GM23248 (cell line): Measurements from ENCODE around the gene TTC4. TPM values are rescaled to one million over a fixed set of nuclear protein-coding genes. Genes with fewer than 3 reads are reported as not detected.

Source experiments
- DNase-seq: peaks from one replicate; pipeline ENCODE4 v3.0.0-alpha.2; 2015
- H2AFZ ChIP-seq: fragments of 200-600 bp; sonication (generic); 2 replicates; pipeline ENCODE4 v1.6.1; 2016; ENCODE audit warnings: antibody characterized with exemption
- H3F3A ChIP-seq: fragments of 200-600 bp; sonication (generic); 2 replicates; pipeline ENCODE4 v1.6.1; 2016; ENCODE audit warnings: mild to moderate bottlenecking, antibody characterized with exemption, mixed run types; ENCODE audit not compliant: insufficient read depth
- H3K27ac ChIP-seq: fragments of 200-600 bp; sonication (generic); 2 replicates; pipeline ENCODE4 v1.5.1; 2016; ENCODE audit warnings: mild to moderate bottlenecking
- H3K27me3 ChIP-seq: fragments of 200-600 bp; sonication (generic); replicated peaks from 2 replicates; pipeline ENCODE4 v1.6.1; 2016; ENCODE audit warnings: mild to moderate bottlenecking; ENCODE audit not compliant: insufficient read depth
- H3K36me3 ChIP-seq: fragments of 200-600 bp; sonication (generic); 2 replicates; pipeline ENCODE4 v1.6.1; 2016; ENCODE audit warnings: low read depth, mild to moderate bottlenecking
- H3K4me1 ChIP-seq: fragments of 200-600 bp; sonication (generic); 2 replicates; pipeline ENCODE4 v1.6.1; 2016; ENCODE audit warnings: mild to moderate bottlenecking; ENCODE audit not compliant: insufficient read depth
- H3K4me2 ChIP-seq: fragments of 200-600 bp; sonication (generic); one replicate; pipeline ENCODE4 v1.6.1; 2016; ENCODE audit warnings: mild to moderate bottlenecking; ENCODE audit not compliant: unreplicated experiment
- H3K4me3 ChIP-seq: fragments of 200-600 bp; sonication (generic); 2 replicates; pipeline ENCODE4 v1.5.1; 2016; ENCODE audit warnings: mild to moderate bottlenecking
- H3K79me2 ChIP-seq: fragments of 200-600 bp; sonication (generic); 2 replicates; pipeline ENCODE4 v1.6.1; 2016; ENCODE audit warnings: mild to moderate bottlenecking; ENCODE audit not compliant: insufficient read depth
- H3K9ac ChIP-seq: fragments of 200-600 bp; sonication (generic); 2 replicates; pipeline ENCODE4 v1.6.1; 2016; ENCODE audit warnings: mild to moderate bottlenecking
- H3K9me2 ChIP-seq: fragments of 200-600 bp; sonication (generic); 2 replicates; pipeline ENCODE4 v1.6.1; 2016; ENCODE audit warnings: mixed run types, mild to moderate bottlenecking, moderate library complexity; ENCODE audit not compliant: insufficient read depth
- H3K9me3 ChIP-seq: fragments of 200-600 bp; sonication (generic); one replicate; pipeline ENCODE4 v1.6.1; 2017; ENCODE audit warnings: low read depth
- H4K20me1 ChIP-seq: fragments of 200-600 bp; sonication (generic); 2 replicates; pipeline ENCODE4 v1.6.0; 2016; ENCODE audit not compliant: insufficient read depth
- EZH2 ChIP-seq: fragments of 200-600 bp; sonication (generic); IDR thresholded peaks from 2 replicates; pipeline ENCODE4 v1.6.1; 2018; ENCODE audit warnings: antibody characterized with exemption, mild to moderate bottlenecking; ENCODE audit not compliant: insufficient read depth, poor library complexity, severe bottlenecking
- EZH2phosphoT487 ChIP-seq: fragments of 200-600 bp; sonication (generic); IDR thresholded peaks from 2 replicates; pipeline ENCODE4 v1.6.1; 2018; ENCODE audit warnings: antibody characterized with exemption, moderate library complexity, mild to moderate bottlenecking, low read depth; ENCODE audit not compliant: insufficient read depth
- WGBS, 2 experiments: methylation state at CpG; one replicate each; pipeline ENCODE4 v1.1.6; 2015 to 2017; ENCODE audit warnings: low lambda C conversion rate in 2 of 2, low coverage in 1 of 2; ENCODE audit errors: missing lambda C conversion rate in 2 of 2; 5-methylcytosine and 5-hydroxymethylcytosine counted together
- in situ Hi-C: fragments of 300-500 bp; cut with MboI; formaldehyde crosslinking; loops from 2 replicates; pipeline ENCODE4 v1.15.0; 2020
- polyA plus RNA-seq: library from polyadenylated mRNA; unstranded; fragments of >200 nt; fragmentation: Nextera tagmentation; extraction: Ambion mirVana; gene quantifications from 2 replicates; pipeline ENCODE4 v1.2.1, GENCODE V29; 2016
- total RNA-seq: library from RNA; depleted of rRNA; stranded (reverse); fragments of >200 nt; shearing (Covaris generic); gene quantifications from 2 replicates; pipeline ENCODE4 v1.2.3, GENCODE V29; 2014

Gene TTC4
- total and polyA plus RNA-seq, 2 experiments from 2014 or later = 24.2 to 27.1 TPM

- Histone ChIP-seq H3K79me2 (no peaks in the 10 kb centered on the region), H3K9me3 (no peaks in the 10 kb centered on the region), H3K4me2 (no peak overlapping the region), H2AFZ (no peak overlapping the region), H4K20me1 (no peaks in the 10 kb centered on the region), H3K27ac (no peak overlapping the region), H3K4me3 (no peak overlapping the region), H3K9me2 (no peaks in the 10 kb centered on the region), H3K4me1 (no peaks in the 10 kb centered on the region), H3F3A (no peaks in the 10 kb centered on the region), H3K9ac (no peak overlapping the region), H3K27me3 (no peaks in the 10 kb centered on the region), H3K36me3 (no peaks in the 10 kb centered on the region)
- TF ChIP-seq EZH2phosphoT487 (no peak), EZH2 (no peak)
- DNase-seq = no peak
- 78 to 80% methylated on average over 14 of the region's 14 CpGs for WGBS, 2 experiments
- in situ Hi-C loops = no loop called here
These were observed 32.6 kb downstream of the TTC4 start for GRCh38 chr1:54748094-54748835.

- 63 to 72% methylated on average over 6 of the region's 6 CpGs for WGBS, 2 experiments
- Histone ChIP-seq H3K27ac (no peak overlapping the region), H3K36me3 (no peaks in the 10 kb centered on the region), H3K9me2 (no peaks in the 10 kb centered on the region), H2AFZ (no peak overlapping the region), H3K4me2 (no peak overlapping the region), H4K20me1 (no peaks in the 10 kb centered on the region), H3K9ac (no peak overlapping the region), H3K9me3 (no peaks in the 10 kb centered on the region), H3K79me2 (no peaks in the 10 kb centered on the region), H3K27me3 (no peaks in the 10 kb centered on the region), H3F3A (no peaks in the 10 kb centered on the region), H3K4me3 (no peak overlapping the region), H3K4me1 (no peaks in the 10 kb centered on the region)
- in situ Hi-C loops = no loop called here
- TF ChIP-seq EZH2 (no peak), EZH2phosphoT487 (no peak)
- DNase-seq = no peak
These were observed 34.9 kb downstream of the TTC4 start for GRCh38 chr1:54750596-54750995.

GRCh38 chr1:54751426-54751825 is 35.8 kb downstream of the TTC4 start:
- no peak overlapping the region for H2AFZ ChIP-seq
- in situ Hi-C loops = no loop called here

GRCh38 chr1:54754045-54754444 is 38.4 kb downstream of the TTC4 start:
- Histone ChIP-seq H3K9me2 (no peaks in the 10 kb centered on the region), H3K27ac (no peak overlapping the region), H3K4me1 (no peaks in the 10 kb centered on the region), H3K27me3 (no peaks in the 10 kb centered on the region), H3K79me2 (no peaks in the 10 kb centered on the region), H3K9me3 (no peaks in the 10 kb centered on the region), H3F3A (no peaks in the 10 kb centered on the region), H3K4me2 (no peak overlapping the region), H4K20me1 (no peaks in the 10 kb centered on the region), H2AFZ (no peak overlapping the region), H3K9ac (no peak overlapping the region), H3K36me3 (0 out of 2 replicates have a peak, but pooled peaks cover 2% of the 10 kb centered on the region), H3K4me3 (no peak overlapping the region)
- in situ Hi-C loops = no loop called here
- no peak for DNase-seq
- WGBS, 2 experiments = 92 to 95% methylated on average over 16 to 22 of the region's 22 CpGs
- no peak for TF ChIP-seq EZH2
- TF ChIP-seq EZH2phosphoT487 = no peak

More at GRCh38 chr1:54751426-54751825, 35.8 kb downstream of the TTC4 start:
- no peaks in the 10 kb centered on the region for H3K36me3 ChIP-seq
- no peaks in the 10 kb centered on the region for H3K27me3 ChIP-seq
- TF ChIP-seq EZH2phosphoT487 (no peak), EZH2 (no peak)
- no peak overlapping the region for H3K4me2 ChIP-seq
- no peaks in the 10 kb centered on the region for H3K4me1 ChIP-seq
- H3K9me3 ChIP-seq = no peaks in the 10 kb centered on the region
- H4K20me1 ChIP-seq = no peaks in the 10 kb centered on the region
- no peak overlapping the region for H3K4me3 ChIP-seq
- H3K9me2 ChIP-seq = no peaks in the 10 kb centered on the region
- H3K27ac ChIP-seq = no peak overlapping the region
- no peaks in the 10 kb centered on the region for H3F3A ChIP-seq
- DNase-seq = no peak
- no peaks in the 10 kb centered on the region for H3K79me2 ChIP-seq
- H3K9ac ChIP-seq = no peak overlapping the region
- WGBS, 2 experiments = 46 to 52% methylated on average over 4 of the region's 4 CpGs
